Mesenchymal stem cell (in vitro differentiated cells and primary cell): ENCODE data around the gene ANAPC5.
A peak's percentile ranks its signal among the peaks of the same experiment; 100 is the strongest.
"Not testable (repeated sequence)": the region's sequence is repeated elsewhere in the genome, so short reads cannot be mapped to it uniquely, and the experiment has no call there.

Source experiments
- DNase-seq: peaks from one replicate; pipeline ENCODE4 v3.0.0-alpha.2; 2013
- H2AFZ ChIP-seq: one replicate; pipeline ENCODE4 v1.6.1; 2013; ENCODE audit warnings: low read depth, mild to moderate bottlenecking, control low read depth, inconsistent platforms, low read length, moderate library complexity
- H2AK5ac ChIP-seq: 2 replicates; pipeline ENCODE4 v1.6.1; 2013; ENCODE audit warnings: low read length, moderate library complexity, mild to moderate bottlenecking, inconsistent platforms; ENCODE audit not compliant: severe bottlenecking
- H2BK120ac ChIP-seq: one replicate; pipeline ENCODE4 v1.6.1; 2013; ENCODE audit warnings: low read depth, mild to moderate bottlenecking, inconsistent platforms, low read length, moderate library complexity
- H2BK12ac ChIP-seq, 2 experiments: one replicate each; pipeline ENCODE4 v1.6.1; 2013; ENCODE audit warnings: inconsistent platforms in 2 of 2, low read length in 2 of 2, mild to moderate bottlenecking in 2 of 2, moderate library complexity in 2 of 2, control low read depth in 1 of 2
- H2BK15ac ChIP-seq: one replicate; pipeline ENCODE4 v1.6.1; 2013; ENCODE audit warnings: mild to moderate bottlenecking, low read depth, inconsistent platforms; ENCODE audit not compliant: poor library complexity, severe bottlenecking
- H2BK5ac ChIP-seq: 2 replicates; pipeline ENCODE4 v1.6.1; 2013; ENCODE audit warnings: low read depth, mild to moderate bottlenecking, low read length, control low read depth, inconsistent platforms; ENCODE audit not compliant: poor library complexity, severe bottlenecking
- H3K14ac ChIP-seq, 2 experiments: one replicate each; pipeline ENCODE4 v1.6.1; 2013; ENCODE audit warnings: inconsistent platforms in 2 of 2, low read length in 2 of 2, control low read depth in 1 of 2, mild to moderate bottlenecking in 1 of 2, moderate library complexity in 1 of 2
- H3K18ac ChIP-seq, 2 experiments: one replicate each; pipeline ENCODE4 v1.6.1; 2013; ENCODE audit warnings: inconsistent platforms in 2 of 2, low read length in 2 of 2, control low read depth in 1 of 2, low read depth in 1 of 2, mild to moderate bottlenecking in 1 of 2
- H3K23ac ChIP-seq, 2 experiments: one replicate each; pipeline ENCODE4 v1.6.1; 2013; ENCODE audit warnings: inconsistent platforms in 2 of 2, low read length in 2 of 2, mild to moderate bottlenecking in 2 of 2, moderate library complexity in 2 of 2, control low read depth in 1 of 2
- H3K27ac ChIP-seq: 2 replicates; pipeline ENCODE4 v1.5.1; 2013; ENCODE audit warnings: mild to moderate bottlenecking, moderate library complexity, low read length, control low read depth, inconsistent platforms; ENCODE audit not compliant: poor library complexity, severe bottlenecking
- H3K27me3 ChIP-seq, 2 experiments: 2 replicates each; pipeline versions ENCODE4 v1.6.1 to v1.7.0; 2013; ENCODE audit warnings: low read length in 2 of 2, mild to moderate bottlenecking in 2 of 2, moderate library complexity in 2 of 2, control low read depth in 1 of 2, inconsistent platforms in 1 of 2; ENCODE audit not compliant: control insufficient read depth in 1 of 2, insufficient read depth in 1 of 2
- H3K36me3 ChIP-seq, 2 experiments: 2 replicates each; pipeline versions ENCODE4 v1.6.1 to v1.7.0; 2013; ENCODE audit warnings: low read length in 2 of 2, control low read depth in 1 of 2, inconsistent platforms in 1 of 2, low read depth in 1 of 2, mild to moderate bottlenecking in 1 of 2; ENCODE audit not compliant: insufficient read depth in 2 of 2, control insufficient read depth in 1 of 2
- H3K4ac ChIP-seq, 2 experiments: one replicate each; pipeline ENCODE4 v1.6.1; 2013; ENCODE audit warnings: inconsistent platforms in 2 of 2, low read length in 2 of 2, mild to moderate bottlenecking in 2 of 2, moderate library complexity in 2 of 2, control low read depth in 1 of 2, low read depth in 1 of 2
- H3K4me1 ChIP-seq: 2 replicates; pipeline ENCODE4 v1.6.1; 2013; ENCODE audit warnings: low read depth, low read length, control low read depth; ENCODE audit not compliant: control insufficient read depth, insufficient read depth
- H3K4me2 ChIP-seq: 2 replicates; pipeline ENCODE4 v1.6.1; 2013; ENCODE audit warnings: low read length, mild to moderate bottlenecking, inconsistent platforms; ENCODE audit not compliant: poor library complexity, severe bottlenecking
- H3K4me3 ChIP-seq, 2 experiments: 2 replicates each; pipeline versions ENCODE4 v1.5.1 to v1.7.0; 2013; ENCODE audit warnings: low read length in 2 of 2, mild to moderate bottlenecking in 2 of 2, control low read depth in 1 of 2, low read depth in 1 of 2; ENCODE audit not compliant: insufficient read depth in 1 of 2
- H3K79me1 ChIP-seq: replicated peaks from 2 replicates; pipeline ENCODE4 v1.6.1; 2013; ENCODE audit warnings: mild to moderate bottlenecking, control low read depth, low read length, inconsistent platforms; ENCODE audit not compliant: poor library complexity, severe bottlenecking
- H3K9ac ChIP-seq: 2 replicates; pipeline ENCODE4 v1.7.0; 2013; ENCODE audit warnings: mild to moderate bottlenecking, low read length, moderate library complexity
- H3K9me3 ChIP-seq: 2 replicates; pipeline ENCODE4 v1.7.0; 2013; ENCODE audit warnings: mild to moderate bottlenecking, low read length; ENCODE audit not compliant: control insufficient read depth
- H4K8ac ChIP-seq: one replicate; pipeline ENCODE4 v1.6.1; 2013; ENCODE audit warnings: inconsistent platforms, mild to moderate bottlenecking, low read length, moderate library complexity
- H4K91ac ChIP-seq: one replicate; pipeline ENCODE4 v1.6.1; 2013; ENCODE audit warnings: mild to moderate bottlenecking, low read length, inconsistent platforms
- WGBS: methylation state at CpG from one replicate; pipeline ENCODE4 v1.1.7; 2013; ENCODE audit warnings: mixed read lengths; 5-methylcytosine and 5-hydroxymethylcytosine counted together

Gene ANAPC5

DNA sequence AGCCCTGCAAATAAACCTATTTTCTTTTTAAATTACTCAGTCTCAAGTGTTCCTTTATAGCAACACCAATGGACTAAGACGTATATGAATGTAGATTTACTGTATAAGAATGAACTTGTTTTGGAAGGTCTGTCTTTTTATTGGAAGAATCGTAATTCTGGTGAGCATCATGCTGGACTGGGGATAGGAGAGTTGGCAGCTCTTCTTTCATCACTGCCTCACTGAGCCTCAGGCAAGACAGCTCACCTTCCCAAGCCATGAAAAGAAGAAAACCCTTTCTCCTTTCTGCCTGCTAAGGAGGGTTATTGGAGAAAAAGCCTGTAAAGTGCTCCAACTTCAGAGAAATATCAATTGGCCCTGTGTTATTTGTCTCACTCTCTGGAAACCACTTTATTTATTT lies 38.6 kb upstream of the ANAPC5 start:
- no peak overlapping the region for H2AK5ac ChIP-seq

DNA sequence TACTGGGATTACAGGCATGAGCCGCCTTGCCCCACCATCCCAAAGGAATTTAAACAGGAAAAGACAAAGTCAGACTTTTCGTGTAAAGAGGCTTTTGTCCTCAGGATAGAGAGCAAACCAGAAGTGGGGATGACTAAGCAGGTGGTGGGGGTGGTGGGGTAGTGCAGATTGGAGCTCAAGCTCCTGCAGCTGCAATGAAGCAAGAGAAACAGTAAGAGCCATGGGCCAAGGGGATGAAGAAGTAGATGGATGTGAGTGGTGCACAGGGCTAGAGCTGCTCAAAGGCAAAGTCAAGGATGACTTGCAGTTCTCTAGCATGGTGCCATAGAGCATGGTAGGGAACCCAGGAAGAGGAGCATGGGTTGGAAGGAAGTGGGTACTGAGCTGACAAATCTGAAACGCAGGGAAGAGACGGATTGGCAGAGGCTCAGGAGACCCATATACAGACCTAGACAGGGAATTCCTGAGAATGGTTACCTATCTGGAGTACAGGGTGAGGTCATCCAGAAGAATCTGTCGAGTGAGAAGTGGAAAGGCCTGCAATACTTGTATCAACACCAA lies 36.3 kb upstream of the ANAPC5 start:
- H3K79me1 ChIP-seq: no peaks in the 10 kb centered on the region
- no peak overlapping the region for H2BK15ac ChIP-seq
- peak overlapping the region; percentile 21 for H2BK120ac ChIP-seq
- no peaks in the 10 kb centered on the region for H3K27me3 ChIP-seq
- no peak overlapping the region for H3K27ac ChIP-seq
- H3K4me1 ChIP-seq: peaks cover 4% of the 10 kb centered on the region
- peak; percentile 85 for DNase-seq
- H2BK5ac ChIP-seq: no peak overlapping the region
- H3K9me3 ChIP-seq: no peaks in the 10 kb centered on the region
- H3K9ac ChIP-seq: no peak overlapping the region
- no peak overlapping the region for H3K4me3 ChIP-seq
- H4K91ac ChIP-seq: peak overlapping the region; percentile 54
- peak overlapping the region in 1 of 2 experiments; percentile 10 for H3K18ac ChIP-seq
- H3K23ac ChIP-seq: no peak overlapping the region
- H3K14ac ChIP-seq: peak overlapping the region in 1 of 2 experiments; percentile 61
- no peak overlapping the region for H3K4ac ChIP-seq
- peak overlapping the region; percentile 0 to 59 for H2BK12ac ChIP-seq
- H3K36me3 ChIP-seq: no peaks in the 10 kb centered on the region
- WGBS: 38% methylated on average over 5 of the region's 5 CpGs
- H4K8ac ChIP-seq: peak overlapping the region; percentile 73
- H2AFZ ChIP-seq: peak overlapping the region; percentile 66
- no peak overlapping the region for H3K4me2 ChIP-seq
- H2AK5ac ChIP-seq: no peak overlapping the region

More for the DNA sequence above, 38.6 kb upstream of the ANAPC5 start:
- Histone ChIP-seq H4K8ac (no peak overlapping the region), H3K4me2 (no peak overlapping the region), H2BK5ac (no peak overlapping the region), H2BK120ac (no peak overlapping the region), H2BK12ac (no peak overlapping the region), H3K4ac (no peak overlapping the region), H3K79me1 (no peaks in the 10 kb centered on the region), H3K27me3 (no peaks in the 10 kb centered on the region), H3K36me3 (no peaks in the 10 kb centered on the region), H3K27ac (no peak overlapping the region), H3K18ac (no peak overlapping the region), H2AFZ (no peak overlapping the region), H3K14ac (no peak overlapping the region), H4K91ac (no peak overlapping the region), H3K9ac (no peak overlapping the region), H3K23ac (no peak overlapping the region), H3K4me3 (no peak overlapping the region), H3K4me1 (peaks cover 4% of the 10 kb centered on the region), H3K9me3 (no peaks in the 10 kb centered on the region), H2BK15ac (no peak overlapping the region)
- WGBS: 100% methylated on average over 2 of the region's 2 CpGs
- no peak for DNase-seq

DNA sequence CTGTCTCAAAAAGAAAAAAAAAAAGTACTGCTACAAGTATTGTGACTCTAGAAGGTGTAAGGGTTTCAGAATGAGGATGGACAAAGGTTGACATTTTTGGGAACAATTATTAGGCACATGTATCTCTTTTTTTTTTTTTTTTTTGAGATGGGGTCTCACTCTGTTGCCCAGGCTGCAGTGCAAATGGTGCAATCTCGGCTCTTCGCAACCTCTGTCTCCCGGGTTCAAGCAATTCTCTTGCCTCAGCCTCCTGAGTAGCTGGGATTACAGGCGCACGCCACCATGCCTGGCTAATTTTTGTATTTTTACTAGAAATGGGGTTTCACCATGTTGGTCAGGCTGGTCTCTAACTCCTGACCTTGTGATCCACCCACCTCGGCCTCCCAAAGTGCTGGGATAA lies 32.7 kb upstream of the ANAPC5 start:
- not testable (repeated sequence) for H3K9me3 ChIP-seq, H3K18ac ChIP-seq, H3K4me3 ChIP-seq, H2AK5ac ChIP-seq, H3K23ac ChIP-seq, H4K8ac ChIP-seq, DNase-seq, H3K79me1 ChIP-seq, H3K4ac ChIP-seq, H3K4me1 ChIP-seq, H3K27me3 ChIP-seq, H2BK5ac ChIP-seq, H3K4me2 ChIP-seq, H2BK15ac ChIP-seq, H3K36me3 ChIP-seq, H3K27ac ChIP-seq, H3K9ac ChIP-seq, H3K14ac ChIP-seq, H2BK120ac ChIP-seq, H4K91ac ChIP-seq, H2AFZ ChIP-seq, H2BK12ac ChIP-seq
- WGBS: 79% methylated on average over 6 of the region's 6 CpGs

DNA sequence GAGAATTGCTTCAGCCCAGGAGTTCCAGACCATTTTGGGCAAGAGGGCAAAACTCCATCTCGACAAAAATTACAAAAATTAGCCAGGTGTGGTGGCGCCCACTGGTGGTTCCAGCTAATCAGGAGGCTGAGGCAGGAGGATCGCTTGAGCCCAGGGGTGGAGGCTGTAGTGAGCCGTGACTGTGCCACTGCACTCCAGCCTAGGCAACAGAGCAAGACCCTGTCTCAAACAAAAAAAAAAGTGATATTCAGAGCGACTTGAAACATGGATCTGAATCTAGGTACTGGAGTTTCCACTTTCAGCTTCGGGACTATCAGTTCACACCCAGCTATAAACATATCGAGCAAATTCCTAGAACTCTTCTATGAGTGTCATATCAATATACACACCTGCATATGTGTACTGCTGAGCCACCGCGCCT lies 31.4 kb upstream of the ANAPC5 start:
- no peak overlapping the region for H3K18ac ChIP-seq
- H3K4me1 ChIP-seq: peaks cover 4% of the 10 kb centered on the region
- no peak overlapping the region for H3K27ac ChIP-seq
- H3K23ac ChIP-seq: no peak overlapping the region
- no peak overlapping the region for H2BK120ac ChIP-seq
- no peaks in the 10 kb centered on the region for H3K36me3 ChIP-seq
- no peak overlapping the region for H2AFZ ChIP-seq
- 92% methylated on average over 9 of the region's 9 CpGs for WGBS
- no peak overlapping the region for H3K9ac ChIP-seq
- no peaks in the 10 kb centered on the region for H3K27me3 ChIP-seq
- H2BK15ac ChIP-seq: no peak overlapping the region
- H2BK12ac ChIP-seq: no peak overlapping the region
- no peaks in the 10 kb centered on the region for H3K79me1 ChIP-seq
- H2BK5ac ChIP-seq: no peak overlapping the region
- no peak overlapping the region for H3K14ac ChIP-seq
- no peak overlapping the region for H3K4ac ChIP-seq
- no peak overlapping the region for H2AK5ac ChIP-seq
- DNase-seq: no peak
- no peak overlapping the region for H3K4me2 ChIP-seq
- H4K91ac ChIP-seq: no peak overlapping the region
- no peak overlapping the region for H4K8ac ChIP-seq
- no peaks in the 10 kb centered on the region for H3K9me3 ChIP-seq
- H3K4me3 ChIP-seq: no peak overlapping the region
